ENCODE measurements around the gene ARL6IP5.

DNA sequence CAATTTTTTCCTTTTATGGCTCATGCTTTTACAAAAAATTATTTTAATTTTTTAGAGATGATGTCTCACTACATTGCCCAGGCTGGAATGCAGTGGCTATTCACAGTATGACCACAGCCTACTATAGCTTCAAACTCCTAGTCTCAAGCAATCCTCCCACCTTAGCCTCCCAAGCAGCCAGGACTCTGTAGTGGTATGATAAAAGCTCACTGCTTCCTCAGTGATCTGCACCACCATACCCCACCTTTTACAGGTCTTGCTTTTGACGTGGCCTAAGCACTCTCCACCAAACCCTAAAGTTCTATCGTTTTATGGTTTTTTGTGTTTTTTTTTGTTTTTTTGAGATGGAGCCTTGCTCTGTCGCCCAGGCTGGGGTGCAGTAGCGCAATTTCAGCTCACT is 18.6 kb upstream of the ARL6IP5 start:
- TF ChIP-seq, protein P1, sequence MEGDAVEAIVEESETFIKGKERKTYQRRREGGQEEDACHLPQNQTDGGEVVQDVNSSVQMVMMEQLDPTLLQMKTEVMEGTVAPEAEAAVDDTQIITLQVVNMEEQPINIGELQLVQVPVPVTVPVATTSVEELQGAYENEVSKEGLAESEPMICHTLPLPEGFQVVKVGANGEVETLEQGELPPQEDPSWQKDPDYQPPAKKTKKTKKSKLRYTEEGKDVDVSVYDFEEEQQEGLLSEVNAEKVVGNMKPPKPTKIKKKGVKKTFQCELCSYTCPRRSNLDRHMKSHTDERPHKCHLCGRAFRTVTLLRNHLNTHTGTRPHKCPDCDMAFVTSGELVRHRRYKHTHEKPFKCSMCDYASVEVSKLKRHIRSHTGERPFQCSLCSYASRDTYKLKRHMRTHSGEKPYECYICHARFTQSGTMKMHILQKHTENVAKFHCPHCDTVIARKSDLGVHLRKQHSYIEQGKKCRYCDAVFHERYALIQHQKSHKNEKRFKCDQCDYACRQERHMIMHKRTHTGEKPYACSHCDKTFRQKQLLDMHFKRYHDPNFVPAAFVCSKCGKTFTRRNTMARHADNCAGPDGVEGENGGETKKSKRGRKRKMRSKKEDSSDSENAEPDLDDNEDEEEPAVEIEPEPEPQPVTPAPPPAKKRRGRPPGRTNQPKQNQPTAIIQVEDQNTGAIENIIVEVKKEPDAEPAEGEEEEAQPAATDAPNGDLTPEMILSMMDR (IDR thresholded peaks at IDR 0.05), result no peak
- TF ChIP-seq POLR2A (IDR thresholded peaks at IDR 0.05), result no peak
